Measurements from ENCODE around the gene SERINC3.

GRCh38 chr20:44500221-44500620 is 21.6 kb downstream of the SERINC3 start:
- TF ChIP-seq CTCF (IDR thresholded peaks at IDR 0.05): no peak
- no peak for TF ChIP-seq POLR2A (IDR thresholded peaks at IDR 0.05)

All from adrenal gland (tissue), 5 donors.